ENCODE results near the gene PSMB7.

PSMB7 gene

DNA sequence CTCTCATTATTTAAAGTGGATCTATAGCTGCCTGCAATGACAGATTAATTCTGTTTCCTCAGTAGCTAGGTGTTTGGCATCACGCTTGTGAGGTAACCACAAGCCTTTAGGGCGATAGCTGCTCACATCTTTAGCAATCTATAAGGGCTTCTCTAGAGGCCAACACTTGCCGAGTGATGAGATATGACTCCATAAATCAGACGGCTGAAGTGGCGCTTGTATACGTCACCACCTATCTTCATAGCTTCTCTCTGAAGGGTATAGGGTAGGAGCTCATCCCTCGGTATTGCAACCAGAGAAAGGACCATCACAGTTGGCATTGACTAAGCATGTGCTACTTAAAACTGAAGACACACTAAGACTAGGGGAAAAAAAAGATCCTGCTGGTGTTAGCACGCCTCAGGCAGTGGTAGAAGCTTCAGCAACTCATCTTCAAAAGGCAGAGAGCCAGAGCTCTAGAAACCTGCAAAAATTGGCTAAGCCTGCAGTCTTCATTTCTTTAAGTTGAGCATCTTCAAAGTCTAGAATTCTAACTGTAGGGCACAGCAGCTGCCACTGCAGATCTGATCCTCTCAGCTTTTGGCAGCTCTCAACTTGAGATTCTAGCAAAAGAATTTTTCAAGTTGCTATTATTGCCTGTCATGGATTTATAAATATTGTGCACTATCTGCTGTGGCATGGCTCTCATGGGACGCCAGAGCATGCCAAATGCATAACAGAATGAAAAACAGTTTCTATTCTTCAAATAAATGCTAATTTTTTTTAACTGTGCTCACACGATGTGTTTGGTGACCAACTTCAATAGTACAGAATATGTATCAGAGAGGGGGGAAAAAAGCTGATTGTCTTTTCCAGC lies 37.5 kb downstream of the PSMB7 start:
- no peak for DNase-seq

DNA sequence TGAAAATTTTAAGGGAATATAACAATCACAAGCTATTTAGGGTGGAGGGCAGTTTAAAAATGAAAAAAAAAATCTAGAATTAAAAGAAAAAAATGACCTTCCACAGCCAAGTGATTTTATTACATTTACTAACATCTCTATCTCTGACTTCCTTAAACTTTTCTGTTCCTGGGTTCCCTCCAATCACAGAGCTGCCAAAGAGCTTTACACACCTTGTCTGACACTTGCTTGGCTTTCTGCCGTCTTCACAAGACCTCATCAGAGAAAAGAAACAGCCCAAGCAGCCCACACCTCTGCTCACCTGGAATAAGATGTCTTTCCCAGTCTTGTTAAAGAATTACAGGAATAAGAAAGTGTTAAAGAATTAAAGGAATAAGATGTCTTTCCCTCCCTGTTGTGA lies 38.9 kb downstream of the PSMB7 start:
- DNase-seq, result no peak

GRCh38 chr9:124375726-124376125 lies 39.5 kb downstream of the PSMB7 start:
- no peak for DNase-seq

- DNase-seq, result no peak
Observed at GRCh38 chr9:124373851-124374250, 41.4 kb downstream of the PSMB7 start.

- DNase-seq, result no peak
Observed at GRCh38 chr9:124373386-124373785, 41.9 kb downstream of the PSMB7 start.

GRCh38 chr9:124372038-124372437 lies 43.2 kb downstream of the PSMB7 start:
- no peak for DNase-seq

DNA sequence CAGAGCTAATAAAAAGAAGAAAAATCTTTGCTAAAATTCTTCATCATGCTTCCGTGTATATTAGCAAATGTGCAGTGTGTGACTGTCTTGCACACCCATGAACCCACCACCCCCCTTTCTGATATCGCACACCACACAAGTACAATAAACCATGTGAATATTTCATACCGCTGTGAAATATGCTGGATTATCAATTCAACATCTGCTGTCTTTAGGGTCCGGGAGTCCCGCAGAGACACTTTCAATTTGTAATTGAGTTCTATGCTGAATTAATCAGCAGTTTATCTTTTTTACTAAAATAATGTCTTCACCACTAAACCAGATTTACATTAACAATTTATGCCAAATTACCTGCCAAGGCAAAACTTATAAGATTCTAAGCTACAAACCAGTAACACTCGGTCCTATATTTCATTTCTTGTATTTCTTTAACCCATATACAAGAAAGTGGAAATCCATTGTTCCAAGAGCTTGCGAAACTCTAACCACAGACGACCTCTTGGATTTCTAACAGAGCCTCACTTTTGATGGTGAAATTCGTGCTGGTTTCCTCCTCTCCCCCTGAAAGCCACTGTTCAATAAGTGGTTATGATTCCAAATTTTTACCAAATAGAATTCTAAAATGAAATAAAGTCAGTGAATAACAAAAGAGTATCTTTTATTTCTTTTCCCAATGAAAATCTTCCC lies 44.2 kb downstream of the PSMB7 start:
- DNase-seq, result no peak

DNA sequence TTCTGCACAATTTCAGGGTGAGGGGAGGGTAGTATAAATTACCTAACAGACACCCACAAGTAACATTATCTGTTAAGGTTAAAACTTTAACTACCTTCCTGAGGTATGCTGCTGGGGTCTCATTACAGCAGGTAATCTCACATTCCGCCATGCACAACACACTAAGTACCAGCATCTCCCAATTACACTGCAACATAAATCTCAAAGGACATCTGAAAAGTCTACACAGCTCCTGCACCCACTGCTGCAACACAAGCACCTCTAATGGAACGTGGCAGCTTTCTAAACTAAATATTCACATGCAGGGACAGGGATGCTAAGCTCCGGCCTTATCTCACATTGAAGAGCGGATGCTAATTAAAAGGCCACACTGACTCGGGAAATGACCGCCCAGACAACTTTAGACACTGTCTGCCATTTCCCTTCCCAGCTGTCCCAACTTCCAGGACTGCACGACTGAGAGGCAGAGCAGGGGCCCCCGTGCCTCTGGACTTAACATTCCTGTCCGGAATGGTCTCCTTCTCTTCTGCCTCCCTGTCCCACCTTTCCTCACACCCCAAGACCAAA lies 45.9 kb downstream of the PSMB7 start:
- DNase-seq, result no peak

- no peak for DNase-seq
Observed at GRCh38 chr9:124368692-124369091, 46.5 kb downstream of the PSMB7 start.

DNA sequence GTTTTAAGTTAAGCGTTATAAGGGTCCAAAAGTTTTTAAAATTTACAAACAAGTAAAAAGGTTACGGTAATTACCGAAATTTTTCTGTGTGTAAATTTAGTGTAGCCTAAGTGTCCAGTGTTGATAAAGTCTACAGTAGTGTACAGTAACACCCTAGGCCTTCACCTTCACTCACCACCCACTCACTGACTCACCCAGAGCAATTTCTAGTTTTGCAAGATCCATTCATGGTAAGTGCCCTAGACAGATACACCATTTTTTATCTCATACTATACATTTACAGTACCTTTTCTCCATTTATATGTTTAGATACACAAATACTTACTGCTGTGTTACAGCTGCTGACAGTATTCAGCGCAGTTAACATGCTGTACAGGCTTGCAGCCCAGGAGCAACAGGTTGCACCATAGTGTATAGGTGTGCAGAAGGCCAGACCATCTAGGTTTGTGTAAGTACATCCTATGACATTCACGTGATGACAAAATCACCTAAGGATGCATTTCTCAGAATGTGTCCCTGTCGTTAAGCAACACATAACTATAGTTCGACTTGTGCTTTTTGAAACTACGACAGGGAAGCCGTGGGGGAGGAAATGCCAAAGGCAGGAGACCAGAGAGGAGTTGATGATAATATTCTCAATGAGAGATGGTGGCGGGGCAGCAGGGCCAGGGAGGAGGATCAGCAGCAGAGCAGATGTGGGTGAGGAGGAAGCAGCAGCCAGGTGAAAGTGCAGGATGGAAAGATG lies 48.6 kb downstream of the PSMB7 start:
- no peak for DNase-seq

- no peak for DNase-seq
Observed at GRCh38 chr9:124365036-124365435, 50.2 kb downstream of the PSMB7 start.

DNA sequence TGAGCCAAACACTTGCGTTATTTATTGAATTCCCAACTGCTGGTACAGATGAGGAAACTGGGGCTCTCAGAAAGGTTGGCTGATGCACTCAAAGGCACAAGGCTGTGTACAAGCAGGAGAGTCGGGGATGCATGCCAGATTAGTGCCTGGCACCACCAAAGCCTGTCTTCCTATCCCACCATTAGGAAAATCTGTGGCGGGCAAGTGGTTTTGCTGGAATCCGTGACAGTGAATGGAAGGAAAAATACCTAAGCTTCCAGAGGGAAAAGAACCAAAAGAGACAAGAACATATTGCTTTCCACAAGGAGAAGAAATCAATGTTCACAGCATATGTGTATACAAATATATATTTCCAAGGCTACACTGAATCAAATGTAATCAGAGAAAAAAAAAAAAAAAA lies 51.1 kb downstream of the PSMB7 start:
- no peak for DNase-seq

GRCh38 chr9:124363326-124364096 lies 51.7 kb downstream of the PSMB7 start:
- no peak for DNase-seq

DNA sequence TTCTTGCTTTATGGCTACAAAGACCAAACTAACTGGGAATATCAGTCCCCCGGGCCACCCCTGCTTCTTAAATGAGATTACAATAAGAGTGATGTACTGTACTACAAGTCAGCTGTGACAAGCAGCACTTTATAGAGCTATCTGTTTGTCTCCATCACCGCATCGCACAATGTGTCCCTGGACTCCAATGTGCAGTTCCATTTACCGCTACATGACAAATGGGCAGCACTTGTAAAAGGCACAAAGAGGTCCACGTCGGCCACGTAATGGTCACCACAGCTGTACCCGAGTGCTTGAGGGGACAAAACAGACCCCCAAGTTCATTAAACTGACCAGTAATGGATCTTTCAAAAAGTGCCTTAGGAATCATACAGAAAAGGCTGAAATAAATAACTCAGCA lies 54.1 kb downstream of the PSMB7 start:
- DNase-seq, result no peak

GRCh38 chr9:124359855-124360678 lies 55.2 kb downstream of the PSMB7 start:
- no peak for DNase-seq

GRCh38 chr9:124359426-124359825 lies 55.8 kb downstream of the PSMB7 start:
- no peak for DNase-seq

GRCh38 chr9:124358631-124359030 lies 56.6 kb downstream of the PSMB7 start:
- DNase-seq, result no peak

GRCh38 chr9:124357721-124358361 lies 57.4 kb downstream of the PSMB7 start:
- no peak for DNase-seq

DNA sequence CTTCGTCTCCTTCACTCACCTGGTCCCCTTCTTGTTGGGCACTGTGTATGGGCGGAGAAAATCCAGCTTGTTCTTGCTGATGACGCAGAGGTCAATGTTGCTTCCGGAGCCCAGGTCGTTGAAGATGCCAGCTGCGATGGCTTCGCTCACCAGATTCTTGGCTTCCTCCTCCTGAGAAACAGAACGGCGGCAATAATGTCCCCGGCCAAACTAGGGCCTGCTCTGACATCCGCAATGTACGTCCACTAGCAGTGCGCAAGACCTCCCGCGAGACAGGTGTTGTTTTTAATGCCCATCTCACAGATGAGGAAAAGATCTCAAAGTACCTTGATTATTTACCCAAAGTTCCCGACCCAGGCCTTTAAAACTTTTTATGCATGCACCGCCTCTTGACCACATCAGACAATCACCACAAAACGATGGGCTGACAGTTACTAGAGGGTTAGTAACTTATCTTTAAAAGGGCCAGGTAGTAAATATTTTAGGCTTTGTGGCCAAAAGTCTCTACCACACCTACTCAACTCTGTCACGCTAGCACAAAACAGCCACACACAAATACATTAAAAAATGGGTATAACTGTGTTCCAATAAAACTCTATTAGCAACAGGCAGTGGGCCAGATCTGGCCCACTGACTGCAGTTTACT lies 58.4 kb downstream of the PSMB7 start:
- DNase-seq, result no peak

- no peak for DNase-seq
Observed at GRCh38 chr9:124355941-124356744, 59.1 kb downstream of the PSMB7 start.

Data from activated CD4-positive, alpha-beta T cell treated with anti-CD3 and anti-CD28 coated beads for 48 hours (primary cell).